K562 (cell line): ENCODE results near the gene ANKRD10. TPM values are rescaled to one million over a fixed set of nuclear protein-coding genes. Genes with fewer than 3 reads are reported as not detected.

Experiments used
- ATAC-seq: fragments of 200-7000 bp; cut with Tn5 transposase; 3 replicates; pipeline ENCODE4 v1.9.1; 2020; ENCODE audit warnings: moderate library complexity
- BruUV-seq: library from RNA; stranded (reverse); fragments of 400-500 nt; replicated peaks from 2 replicates; lab custom pipeline; 2021; lab: Mats Ljungman, UMichigan
- CTCF ChIA-PET: fragments of 300-600 bp; formaldehyde crosslinking; extraction: SDS; loops from one replicate; lab custom pipeline; 2021; ENCODE audit warnings: low intra/inter-chr PET ratio; lab: Yijun Ruan, JAX
- POLR2A ChIA-PET: fragments of 300-600, 350-650 bp; sonication (Branson Sonifier 250); formaldehyde crosslinking; extraction: SDS; loops from one replicate; lab custom pipeline; 2021; ENCODE audit warnings: antibody characterized with exemption, inconsistent platforms; lab: Yijun Ruan, JAX
- DNase-seq, 4 experiments: peaks; one replicate each; pipeline versions ENCODE4 v3.0.0 to v3.0.0-alpha.2; 2011 to 2018; ENCODE audit warnings: low spot score in 3 of 4, mixed read lengths in 3 of 4; ENCODE audit errors: extremely low read depth in 1 of 4
- FAIRE-seq: peaks from 2 replicates; lab custom pipeline; 2011; peaks lifted over from hg19 to GRCh38; lab: Jason Lieb, UNC
- H2AFZ ChIP-seq: 2 replicates; pipeline ENCODE4 v1.6.0; 2011; ENCODE audit warnings: low read depth, low read length, control low read depth, inconsistent platforms
- H3K27ac ChIP-seq: fragments of 200-600 bp; 3 replicates; pipeline ENCODE4 v1.8.0; 2011; ENCODE audit warnings: low read depth, mild to moderate bottlenecking, control low read depth, inconsistent platforms, low read length, moderate library complexity, mixed read lengths; ENCODE audit errors: extremely low read depth
- H3K27me3 ChIP-seq, 2 experiments: fragments of 300-600 bp in 1 of 2; 2 replicates in 1 of 2; 3 replicates in 1 of 2; pipeline versions ENCODE4 v1.6.0 to v1.8.0; 2011; ENCODE audit warnings: inconsistent platforms in 2 of 2, low read length in 2 of 2, mild to moderate bottlenecking in 1 of 2, mixed read lengths in 1 of 2, moderate library complexity in 1 of 2; ENCODE audit not compliant: control insufficient read depth in 2 of 2, insufficient read depth in 2 of 2
- H3K36me3 ChIP-seq: fragments of 300-600 bp; 3 replicates; pipeline ENCODE4 v1.8.0; 2011; ENCODE audit warnings: mild to moderate bottlenecking, low read length, inconsistent platforms; ENCODE audit not compliant: control insufficient read depth, insufficient read depth
- H3K4me1 ChIP-seq, 2 experiments: fragments of 200-600 bp in 1 of 2; replicated peaks in 1 of 2; 2 replicates in 1 of 2; 3 replicates in 1 of 2; pipeline versions ENCODE4 v1.5.1 to v1.8.0; 2011; ENCODE audit warnings: inconsistent platforms in 2 of 2, low read length in 2 of 2, mild to moderate bottlenecking in 1 of 2, mixed read lengths in 1 of 2, moderate library complexity in 1 of 2; ENCODE audit not compliant: control insufficient read depth in 2 of 2, insufficient read depth in 2 of 2
- H3K4me2 ChIP-seq: 2 replicates; pipeline ENCODE4 v1.6.1; 2011; ENCODE audit warnings: low read length, control low read depth, inconsistent platforms, mixed read lengths; ENCODE audit not compliant: insufficient read depth
- H3K4me3 ChIP-seq: fragments of 200-600 bp; sonication (generic), shearing (Covaris generic); 2 replicates; pipeline ENCODE4 v1.5.1; 2016; ENCODE audit warnings: control low read depth, inconsistent platforms
- H3K79me2 ChIP-seq: fragments of 200-600 bp; 3 replicates; pipeline ENCODE4 v1.8.0; 2011; ENCODE audit warnings: low read length, inconsistent platforms; ENCODE audit not compliant: control insufficient read depth, insufficient read depth
- H3K9ac ChIP-seq, 2 experiments: 2 replicates each; pipeline versions ENCODE4 v1.6.0 to v1.6.1; 2011; ENCODE audit warnings: low read depth in 2 of 2, low read length in 2 of 2, control low read depth in 1 of 2, inconsistent platforms in 1 of 2, mild to moderate bottlenecking in 1 of 2, mixed read lengths in 1 of 2; ENCODE audit not compliant: insufficient read depth in 1 of 2
- H3K9me1 ChIP-seq: one replicate; pipeline ENCODE4 v1.6.0; 2011; ENCODE audit warnings: inconsistent platforms, mild to moderate bottlenecking, low read length, moderate library complexity; ENCODE audit not compliant: control insufficient read depth, insufficient read depth
- H3K9me3 ChIP-seq: replicated peaks from 2 replicates; pipeline ENCODE4 v1.5.1; 2011; ENCODE audit warnings: low read depth, low read length, inconsistent platforms; ENCODE audit not compliant: control insufficient read depth, insufficient read depth
- H4K20me1 ChIP-seq: replicated peaks from 2 replicates; pipeline ENCODE4 v1.6.1; 2011; ENCODE audit warnings: low read length, inconsistent platforms, mixed read lengths; ENCODE audit not compliant: control insufficient read depth, insufficient read depth
- C11orf30 ChIP-seq: fragments of 450-650 bp; IDR thresholded peaks from 2 replicates; pipeline ENCODE4 v1.6.1; 2016; ENCODE audit warnings: low read depth, mild to moderate bottlenecking
- MAFF ChIP-seq: IDR thresholded peaks from 2 replicates; pipeline ENCODE4 v1.6.1; 2012; ENCODE audit warnings: low read length, improper control_type of control experiment
- MAFG ChIP-seq: fragments of 450-650 bp; conservative IDR thresholded peaks from 2 replicates; pipeline ENCODE4 v1.6.1; 2016; ENCODE audit warnings: missing genetic modification characterization, missing compliant biosample characterization
- MAFK ChIP-seq: IDR thresholded peaks from 2 replicates; pipeline ENCODE4 v1.6.1; 2011; ENCODE audit warnings: low read length, improper control_type of control experiment
- MEIS2 ChIP-seq: fragments of 450-650 bp; IDR thresholded peaks from 2 replicates; pipeline ENCODE4 v1.6.1; 2014; ENCODE audit warnings: mild to moderate bottlenecking; ENCODE audit not compliant: partially characterized antibody
- SMAD1 ChIP-seq: fragments of 150-350 bp; IDR thresholded peaks from 2 replicates; pipeline ENCODE4 v1.6.1; 2014; ENCODE audit warnings: low read length, low read depth; ENCODE audit not compliant: partially characterized antibody
- ZNF316 ChIP-seq: fragments of 450-650 bp; IDR thresholded peaks from 2 replicates; pipeline ENCODE4 v1.6.1; 2016
- in situ Hi-C: fragments of 300-500 bp; cut with MboI; formaldehyde crosslinking; loops from 4 replicates; pipeline ENCODE4 v1.15.0; 2018; ENCODE audit warnings: inconsistent platforms, mixed read lengths
- intact Hi-C: fragments of 100-400 bp; cut with micrococcal nuclease; formaldehyde crosslinking; loops from 2 replicates; pipeline ENCODE4 v1.14.2; 2022
- polyA plus RNA-seq, 8 experiments: library from polyadenylated mRNA; depleted of rRNA in 4 of 8; stranded (reverse) in 5 of 8; unstranded in 3 of 8; fragments of >200 nt; fragmentation: Nextera tagmentation in 2 of 8; fragmentation: Illumina TruSeq in 1 of 8; extraction: Ambion mirVana in 2 of 8; extraction: Trizol in 1 of 8; gene quantifications; 2 replicates each; pipeline versions ENCODE4 v1.2.1 to v1.2.3, GENCODE V29; 2011 to 2014; ENCODE audit warnings: inconsistent platforms in 1 of 8, missing spikeins in 1 of 8
- total RNA-seq, 7 experiments: library from RNA; depleted of rRNA in 6 of 7; stranded (reverse); fragments of >200 nt in 6 of 7; fragmentation: Illumina TruSeq in 2 of 7; extraction: Trizol in 2 of 7; gene quantifications; 2 replicates each; pipeline versions ENCODE4 v1.2.1 to v1.2.3, GENCODE V29; 2011 to 2021; ENCODE audit warnings: low replicate concordance in 1 of 7

Gene ANKRD10
- total and polyA plus RNA-seq, 9 of the 15 experiments (the other 6 are each of a cell fraction or from before 2014, with no cell fraction given), result 21.7 to 183 (median 45.0) TPM

DNA sequence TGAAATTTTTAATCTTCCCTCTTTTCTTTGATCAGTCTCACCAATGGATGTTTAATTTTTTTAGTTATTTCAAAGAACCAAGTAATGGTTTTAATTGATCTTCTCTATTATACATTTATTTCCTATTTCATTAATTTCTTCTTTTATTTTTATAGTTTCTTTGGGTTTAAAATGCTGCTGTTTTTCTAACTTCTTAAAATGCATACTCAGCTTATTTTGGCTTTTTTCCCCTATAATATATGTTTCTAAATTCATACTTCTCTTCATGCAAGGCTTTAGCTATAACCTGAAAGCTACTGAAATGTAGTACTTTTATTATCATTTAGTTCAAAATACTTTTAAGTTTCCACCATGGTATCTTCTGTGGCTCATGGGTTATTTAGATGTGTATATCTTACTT lies 53.9 kb downstream of the ANKRD10 start:
- ChIA-PET POLR2A (no interaction called here), CTCF (no interaction called here)
- peak; percentile 81 for TF ChIP-seq MAFK
- TF ChIP-seq ZNF316, result peak; percentile 90
- TF ChIP-seq MAFG (tag), result peak; percentile 70
- no peak for TF ChIP-seq SMAD1
- no peak for TF ChIP-seq MEIS2
- TF ChIP-seq MAFF, result peak; percentile 73; the same call in 1 of the 2 replicates
- peak; percentile 80 for TF ChIP-seq C11orf30
- Histone ChIP-seq H3K9me3 (0 out of 2 replicates have a peak, but pooled peaks cover 2% of the 10 kb centered on the region), H4K20me1 (no peaks in the 10 kb centered on the region), H3K9ac (no peak overlapping the region), H2AFZ (no peak overlapping the region), H3K4me2 (no peak overlapping the region), H3K4me1 (no peaks in the 10 kb centered on the region; a peak in 1 of 5 replicates), H3K27ac (no peak overlapping the region), H3K36me3 (no peaks in the 10 kb centered on the region), H3K27me3 (peaks cover 0 to 5% of the 10 kb centered on the region in 2 experiments; a peak in 1 of 5 replicates), H3K79me2 (no peaks in the 10 kb centered on the region), H3K9me1 (no peaks in the 10 kb centered on the region), H3K4me3 (no peak overlapping the region)
- no peak for DNase-seq
- in situ Hi-C loops (no loop called here), intact Hi-C loops (no loop called here)
- ATAC-seq, result no peak
- FAIRE-seq, result no peak
- no TSS peak for BruUV-seq
